Liver (tissue), 9 donors: ENCODE measurements around the gene BMPER. TPM values are rescaled to one million over a fixed set of nuclear protein-coding genes. Genes with fewer than 3 reads are reported as not detected.

Experiments used
- DNase-seq: peaks from one replicate; pipeline ENCODE4 v3.0.0-alpha.2; 2017; ENCODE audit warnings: low spot score
- H3K27ac ChIP-seq, 2 donors: one replicate each; pipeline ENCODE4 v1.7.0; 2013; ENCODE audit warnings: inconsistent platforms in 2 of 2, low read length in 2 of 2, control low read depth in 1 of 2, low read depth in 1 of 2, mild to moderate bottlenecking in 1 of 2
- H3K27me3 ChIP-seq, 4 donors: one replicate each; pipeline versions ENCODE4 v1.6.1 to v1.7.0; 2013; ENCODE audit warnings: low read length in 3 of 4, inconsistent platforms in 1 of 4, mild to moderate bottlenecking in 1 of 4, moderate library complexity in 1 of 4; ENCODE audit not compliant: control insufficient read depth in 4 of 4, insufficient read depth in 4 of 4
- H3K36me3 ChIP-seq, 4 donors: one replicate each; pipeline versions ENCODE4 v1.6.1 to v1.7.0; 2013; ENCODE audit warnings: low read length in 3 of 4, mild to moderate bottlenecking in 3 of 4, low read depth in 1 of 4, moderate library complexity in 1 of 4; ENCODE audit not compliant: control insufficient read depth in 4 of 4, insufficient read depth in 3 of 4
- H3K4me1 ChIP-seq, 4 donors: one replicate each; pipeline versions ENCODE4 v1.6.1 to v1.7.0; 2013; ENCODE audit warnings: low read length in 3 of 4, mild to moderate bottlenecking in 3 of 4, moderate library complexity in 1 of 4; ENCODE audit not compliant: control insufficient read depth in 4 of 4, insufficient read depth in 4 of 4
- H3K4me3 ChIP-seq, 3 donors: one replicate each; pipeline versions ENCODE4 v1.6.1 to v1.7.0; 2013; ENCODE audit warnings: low read length in 3 of 3, control low read depth in 1 of 3, low read depth in 1 of 3, mild to moderate bottlenecking in 1 of 3
- H3K9ac ChIP-seq, 2 donors: one replicate each; pipeline ENCODE4 v1.7.0; 2013; ENCODE audit warnings: low read length in 2 of 2, mild to moderate bottlenecking in 2 of 2, moderate library complexity in 2 of 2, control low read depth in 1 of 2, low read depth in 1 of 2
- H3K9me3 ChIP-seq, 4 donors: one replicate each; pipeline versions ENCODE4 v1.6.1 to v1.7.0; 2013; ENCODE audit warnings: low read length in 3 of 4; ENCODE audit not compliant: control insufficient read depth in 4 of 4
- ATF3 ChIP-seq: IDR thresholded peaks from 2 replicates; pipeline ENCODE4 v1.6.1; 2016; ENCODE audit warnings: antibody characterized with exemption
- CTCF ChIP-seq: fragments of 150-350 bp; IDR thresholded peaks from 2 replicates; pipeline ENCODE4 v1.5.1; 2017; ENCODE audit warnings: improper control_type of control experiment, low read depth, low read length; ENCODE audit not compliant: missing input control
- EGR1 ChIP-seq, 2 donors: IDR thresholded peaks; 2 replicates each; pipeline ENCODE4 v1.6.1; 2016 to 2018; ENCODE audit warnings: antibody characterized with exemption in 2 of 2, low read depth in 2 of 2
- FOXA1 ChIP-seq: IDR thresholded peaks from 2 replicates; pipeline ENCODE4 v1.6.1; 2016; ENCODE audit warnings: antibody characterized with exemption
- FOXA2 ChIP-seq: IDR thresholded peaks from 2 replicates; pipeline ENCODE4 v1.6.1; 2016; ENCODE audit warnings: antibody characterized with exemption
- GABPA ChIP-seq, 2 donors: IDR thresholded peaks in 1 of 2; conservative IDR thresholded peaks in 1 of 2; 2 replicates each; pipeline ENCODE4 v1.6.1; 2016; ENCODE audit warnings: antibody characterized with exemption in 2 of 2, mild to moderate bottlenecking in 1 of 2, moderate library complexity in 1 of 2
- HNF4A ChIP-seq, 2 donors: conservative IDR thresholded peaks; 2 replicates each; pipeline ENCODE4 v1.6.1; 2016; ENCODE audit warnings: antibody characterized with exemption in 2 of 2, mild to moderate bottlenecking in 2 of 2
- HNF4G ChIP-seq: IDR thresholded peaks from 2 replicates; pipeline ENCODE4 v1.6.1; 2016; ENCODE audit warnings: antibody characterized with exemption
- JUND ChIP-seq, 2 donors: IDR thresholded peaks; 2 replicates each; pipeline ENCODE4 v1.6.1; 2016; ENCODE audit warnings: antibody characterized with exemption in 2 of 2
- MAX ChIP-seq: IDR thresholded peaks from 2 replicates; pipeline ENCODE4 v1.6.1; 2016; ENCODE audit warnings: antibody characterized with exemption
- NR2F2 ChIP-seq: IDR thresholded peaks from 2 replicates; pipeline ENCODE4 v1.6.1; 2016; ENCODE audit warnings: antibody characterized with exemption
- RAD21 ChIP-seq, 2 donors: IDR thresholded peaks; 2 replicates each; pipeline ENCODE4 v1.6.1; 2016; ENCODE audit warnings: antibody characterized with exemption in 2 of 2, mild to moderate bottlenecking in 2 of 2
- REST ChIP-seq: IDR thresholded peaks from 2 replicates; pipeline ENCODE4 v1.6.1; 2016; ENCODE audit warnings: antibody characterized with exemption, mild to moderate bottlenecking
- RXRA ChIP-seq, 2 donors: IDR thresholded peaks; 2 replicates each; pipeline ENCODE4 v1.6.1; 2017 to 2018; ENCODE audit warnings: antibody characterized with exemption in 2 of 2, mild to moderate bottlenecking in 1 of 2
- SP1 ChIP-seq: IDR thresholded peaks from 2 replicates; pipeline ENCODE4 v1.6.1; 2018; ENCODE audit warnings: antibody characterized with exemption, mild to moderate bottlenecking
- TAF1 ChIP-seq: conservative IDR thresholded peaks from 2 replicates; pipeline ENCODE4 v1.6.1; 2016; ENCODE audit warnings: antibody characterized with exemption, mild to moderate bottlenecking
- YY1 ChIP-seq: IDR thresholded peaks from 2 replicates; pipeline ENCODE4 v1.6.1; 2016; ENCODE audit warnings: antibody characterized with exemption, mild to moderate bottlenecking
- ZBTB33 ChIP-seq: IDR thresholded peaks from 2 replicates; pipeline ENCODE4 v1.6.1; 2016; ENCODE audit warnings: antibody characterized with exemption
- WGBS: extraction: QIAGEN DNeasy Blood & Tissue Kit; methylation state at CpG from one replicate; pipeline ENCODE4 v1.1.7; 2013; 5-methylcytosine and 5-hydroxymethylcytosine counted together
- polyA plus RNA-seq, 2 donors: library from polyadenylated mRNA; stranded (reverse) in 1 of 2; unstranded in 1 of 2; fragments of 200-250 nt in 1 of 2; fragments of >200 nt in 1 of 2; fragmentation: Nextera tagmentation in 1 of 2; extraction: Ambion mirVana in 1 of 2; gene quantifications; one replicate each; pipeline versions ENCODE4 v1.2.1 to v1.2.3, GENCODE V29; 2013 to 2015
- total RNA-seq, 2 donors: library from RNA; depleted of rRNA; stranded (reverse); fragments of >200 nt; gene quantifications; one replicate each; pipeline ENCODE4 v1.2.3, GENCODE V29; 2014
- donor health status: healthy.
- donor health status: healthy.
- donor health status: healthy.
- donor health status: healthy.
- donor health status: healthy.

BMPER gene
- total and polyA plus RNA-seq, 4 donors, result 4.0 to 8.5 (median 6.2) TPM

- Histone ChIP-seq H3K27ac (no peak overlapping the region), H3K36me3 (no peaks in the 10 kb centered on the region), H3K27me3 (peaks cover 0 to 5% (median 3%) of the 10 kb centered on the region in 4 donors), H3K4me3 (no peak overlapping the region), H3K4me1 (peaks cover 3 to 4% (median 3%) of the 10 kb centered on the region in 4 donors), H3K9me3 (no peaks in the 10 kb centered on the region), H3K9ac (no peak overlapping the region)
- TF ChIP-seq YY1 (no peak), FOXA2 (no peak), JUND (IDR thresholded peaks at IDR 0.05) (no peak), RXRA (IDR thresholded peaks at IDR 0.05) (no peak), REST (no peak), HNF4G (no peak), ZBTB33 (no peak), NR2F2 (no peak), HNF4A (conservative IDR thresholded peaks at IDR 0.05) (no peak), RAD21 (IDR thresholded peaks at IDR 0.05) (no peak), FOXA1 (no peak), CTCF (no peak), SP1 (no peak), ATF3 (no peak), MAX (no peak), TAF1 (no peak)
- 68% methylated on average over 2 of the region's 2 CpGs for WGBS
- no peak for DNase-seq
Observed at GRCh38 chr7:33909755-33910154, 4.4 kb downstream of the BMPER start.

- Histone ChIP-seq H3K4me1 (peaks cover 0 to 1% (median 0%) of the 10 kb centered on the region in 4 donors), H3K4me3 (no peak overlapping the region), H3K9me3 (no peaks in the 10 kb centered on the region), H3K9ac (no peak overlapping the region), H3K36me3 (no peaks in the 10 kb centered on the region), H3K27ac (no peak overlapping the region), H3K27me3 (peaks cover 0 to 4% (median 3%) of the 10 kb centered on the region in 4 donors)
- no peak for DNase-seq
- WGBS, result 71% methylated on average over 2 of the region's 2 CpGs
- no peak for TF ChIP-seq RAD21 (IDR thresholded peaks at IDR 0.05)
- no peak for TF ChIP-seq SP1
- TF ChIP-seq CTCF, result no peak
- no peak for TF ChIP-seq REST
- TF ChIP-seq NR2F2, result no peak
- TF ChIP-seq RXRA (IDR thresholded peaks at IDR 0.05), result no peak
- TF ChIP-seq GABPA (IDR thresholded peaks at IDR 0.05 in 1 of 2, conservative IDR thresholded peaks at IDR 0.05 in 1 of 2), result no peak
- no peak for TF ChIP-seq FOXA1
- no peak for TF ChIP-seq FOXA2
- TF ChIP-seq MAX, result no peak
- TF ChIP-seq HNF4G, result no peak
- no peak for TF ChIP-seq EGR1 (IDR thresholded peaks at IDR 0.05; ENCODE audit: low read depth in 2 of 2)
- TF ChIP-seq YY1, result no peak
Observed at GRCh38 chr7:33910756-33911155, 5.4 kb downstream of the BMPER start.
